Measurements from ENCODE around the gene SLC39A10. TPM values are rescaled to one million over a fixed set of nuclear protein-coding genes. Genes with fewer than 3 reads are reported as not detected.

SLC39A10 gene
- polyA plus RNA-seq, 1 of the 3 experiments (the other 2 are of a cell fraction), result 12.3 TPM

- Histone ChIP-seq H4K20me1 (ENCODE audit: insufficient read depth) (no peaks in the 10 kb centered on the region), H3K79me2 (ENCODE audit: insufficient read depth) (peaks cover 14% of the 10 kb centered on the region; the same call in 1 of the 2 replicates), H3K4me3 (ENCODE audit: low read depth in 2 of 2, low read length in 1 of 2) (peak overlapping the region; percentile 43 to 55; a peak in 3 of 4 replicates), H3K27ac (ENCODE audit: low read depth in 2 of 2, low read length in 1 of 2) (peak overlapping the region; percentile 77 to 94; a peak in 3 of 4 replicates), H3K27me3 (ENCODE audit: insufficient read depth) (no peaks in the 10 kb centered on the region), H3F3A (replicated peaks; ENCODE audit: insufficient read depth) (peaks cover 21% of the 10 kb centered on the region), H2AFZ (ENCODE audit: low read depth) (no peak overlapping the region), H3K9ac (peak overlapping the region; percentile 89), H3K4me1 (ENCODE audit: control insufficient read depth in 1 of 2, insufficient read depth in 2 of 2, low read depth in 1 of 2, low read length in 1 of 2) (peaks cover 2 to 8% of the 10 kb centered on the region in 2 experiments; a peak in 1 of 4 replicates), H3K36me3 (replicated peaks in 1 of 2; ENCODE audit: control insufficient read depth in 1 of 2, insufficient read depth in 2 of 2, low read length in 1 of 2) (no peaks in the 10 kb centered on the region), H3K4me2 (peak overlapping the region; percentile 66), H3K9me3 (no peaks in the 10 kb centered on the region), H3K9me2 (no peaks in the 10 kb centered on the region)
- WGBS (ENCODE audit: low lambda C conversion rate), result 19% methylated on average over 2 of the region's 2 CpGs
- CTCF ChIA-PET, result no interaction called here
- POLR2A ChIA-PET, result no interaction called here
- peak; percentile 29 for DNase-seq
- peak; percentile 99 for TF ChIP-seq JUND (IDR thresholded peaks at IDR 0.05)
- peak; percentile 73; the same call in 1 of the 2 replicates for TF ChIP-seq RXRA (IDR thresholded peaks at IDR 0.05; ENCODE audit: borderline replicate concordance, low read depth)
- 0 out of 2 replicates have a peak, but pooled peaks have one; percentile 12 for TF ChIP-seq RCOR1 (IDR thresholded peaks at IDR 0.05; ENCODE audit: low read length)
- no peak for TF ChIP-seq NRF1 (IDR thresholded peaks at IDR 0.05; ENCODE audit: low read depth, low read length)
- TF ChIP-seq ZBTB33 (IDR thresholded peaks at IDR 0.05; ENCODE audit: borderline replicate concordance, low read depth), result peak; percentile 76; the same call in 1 of the 2 replicates
- TF ChIP-seq CHD2 (IDR thresholded peaks at IDR 0.05; ENCODE audit: low read length, partially characterized antibody), result no peak
- TF ChIP-seq EZH2phosphoT487 (IDR thresholded peaks at IDR 0.05; ENCODE audit: borderline replicate concordance, low read depth), result no peak
- peak; percentile 73; the same call in 1 of the 2 replicates for TF ChIP-seq MEF2A (IDR thresholded peaks at IDR 0.05; ENCODE audit: borderline replicate concordance, low read depth)
- peak; percentile 81 for TF ChIP-seq NFIC (IDR thresholded peaks at IDR 0.05; ENCODE audit: borderline replicate concordance)
- TF ChIP-seq TAF1 (IDR thresholded peaks at IDR 0.05; ENCODE audit: borderline replicate concordance, low read depth, low read length), result peak; percentile 46; the same call in 1 of the 2 replicates
- no peak for TF ChIP-seq RAD21 (IDR thresholded peaks at IDR 0.05; ENCODE audit: low read length)
- TF ChIP-seq SMC3 (IDR thresholded peaks at IDR 0.05; ENCODE audit: low read depth, low read length), result no peak
- peak in 1 of 2 experiments; percentile 93; a peak in 2 of 4 replicates for TF ChIP-seq EP300 (IDR thresholded peaks at IDR 0.05; ENCODE audit: borderline replicate concordance in 1 of 2, low read depth in 1 of 2, low read length in 1 of 2)
- TF ChIP-seq MXI1 (IDR thresholded peaks at IDR 0.05; ENCODE audit: low read depth, low read length), result no peak
- no peak for TF ChIP-seq FOXJ3 (CRISPR knock-in tag; IDR thresholded peaks at IDR 0.05)
- TF ChIP-seq TEAD4 (IDR thresholded peaks at IDR 0.05; ENCODE audit: borderline replicate concordance, insufficient read depth), result peak; percentile 82
- TF ChIP-seq RFX5 (IDR thresholded peaks at IDR 0.05; ENCODE audit: low read length), result no peak
- peak; percentile 51; the same call in 1 of the 2 replicates for TF ChIP-seq MAX (IDR thresholded peaks at IDR 0.05; ENCODE audit: low read depth)
- TF ChIP-seq REST (IDR thresholded peaks at IDR 0.05; ENCODE audit: low read depth, low read length), result no peak
- TF ChIP-seq ELF1 (IDR thresholded peaks at IDR 0.05), result no peak
- TF ChIP-seq YY1 (IDR thresholded peaks at IDR 0.05; ENCODE audit: low read depth), result peak; percentile 63; the same call in 1 of the 2 replicates
- no peak for TF ChIP-seq IRF3 (IDR thresholded peaks at IDR 0.05; ENCODE audit: low read depth, low read length)
- TF ChIP-seq FOXM1 (IDR thresholded peaks at IDR 0.05; ENCODE audit: low read depth), result peak; percentile 74; the same call in 1 of the 2 replicates
- TF ChIP-seq USF1 (IDR thresholded peaks at IDR 0.05; ENCODE audit: borderline replicate concordance, low read depth), result no peak
- no peak for TF ChIP-seq USF2 (IDR thresholded peaks at IDR 0.05; ENCODE audit: borderline replicate concordance, low read depth, low read length)
- 0 out of 2 replicates have a peak, but pooled peaks have one; percentile 50 for TF ChIP-seq SIN3A (IDR thresholded peaks at IDR 0.05; ENCODE audit: borderline replicate concordance, low read depth, low read length)
Observed at GRCh38 chr2:195613922-195614321, 43.1 kb upstream of the SLC39A10 start.
